SK-N-MC (cell line): Measurements from ENCODE around the gene ZIC1.

Experiments
- DNase-seq: peaks from one replicate; pipeline ENCODE4 v3.0.0-alpha.2; 2011; ENCODE audit warnings: low read depth, low spot score
- H3K27ac ChIP-seq: fragments of 200-600 bp; sonication (generic); 2 replicates; pipeline ENCODE4 v1.5.1; 2016; ENCODE audit warnings: mixed run types
- H3K36me3 ChIP-seq: fragments of 200-600 bp; sonication (generic); 2 replicates; pipeline ENCODE4 v1.6.1; 2017; ENCODE audit warnings: antibody characterized with exemption, low read length, mixed read lengths; ENCODE audit not compliant: insufficient read depth
- H3K4me3 ChIP-seq: fragments of 200-600 bp; sonication (generic); 2 replicates; pipeline ENCODE4 v1.5.1; 2016
- H3K9ac ChIP-seq: fragments of 200-600 bp; sonication (generic); 2 replicates; pipeline ENCODE4 v1.8.0; 2017; ENCODE audit warnings: mixed run types, mixed read lengths; ENCODE audit not compliant: insufficient read length
- H3K9me3 ChIP-seq: fragments of 200-600 bp; sonication (generic); 2 replicates; pipeline ENCODE4 v1.6.1; 2017; ENCODE audit warnings: low read depth, mild to moderate bottlenecking, antibody characterized with exemption, low read length, moderate library complexity, mixed read lengths
- EZH2 ChIP-seq: fragments of 200-600 bp; sonication (generic); IDR thresholded peaks from one replicate; pipeline ENCODE4 v1.6.1; 2017; ENCODE audit warnings: antibody characterized with exemption
- FOXP2 ChIP-seq: optimal IDR thresholded peaks from 2 replicates; pipeline ENCODE3; 2011; ENCODE audit warnings: mild to moderate bottlenecking, moderate library complexity; ENCODE audit not compliant: insufficient read depth; ENCODE audit errors: extremely low read length, control extremely low read depth
- POLR2AphosphoS5 ChIP-seq: IDR thresholded peaks from 2 replicates; pipeline ENCODE4 v1.6.1; 2012; ENCODE audit warnings: mild to moderate bottlenecking, low read depth, low read length, borderline replicate concordance

ZIC1 gene

GRCh38 chr3:147408188-147409100 is 721 bp upstream of the ZIC1 start:
- H3K27ac ChIP-seq = no peak overlapping the region
- no peaks in the 10 kb centered on the region; the same call in 1 of the 2 replicates for H3K36me3 ChIP-seq
- DNase-seq = no peak
- no peak overlapping the region for H3K4me3 ChIP-seq
- TF ChIP-seq EZH2 (no peak), POLR2AphosphoS5 (no peak), FOXP2 (no peak)
- H3K9ac ChIP-seq = no peak overlapping the region
- no peaks in the 10 kb centered on the region for H3K9me3 ChIP-seq

GRCh38 chr3:147410116-147410525 is 956 bp downstream of the ZIC1 start:
- no peak overlapping the region for H3K27ac ChIP-seq
- H3K4me3 ChIP-seq = no peak overlapping the region
- no peak overlapping the region for H3K9ac ChIP-seq
- TF ChIP-seq EZH2 = no peak
- TF ChIP-seq POLR2AphosphoS5 = no peak
- TF ChIP-seq FOXP2 = no peak
- no peaks in the 10 kb centered on the region for H3K9me3 ChIP-seq
- no peak for DNase-seq
- H3K36me3 ChIP-seq = no peaks in the 10 kb centered on the region; the same call in 1 of the 2 replicates

GRCh38 chr3:147410526-147411237 is 1.5 kb downstream of the ZIC1 start:
- no peak overlapping the region for H3K4me3 ChIP-seq
- H3K36me3 ChIP-seq = no peaks in the 10 kb centered on the region; the same call in 1 of the 2 replicates
- no peaks in the 10 kb centered on the region for H3K9me3 ChIP-seq
- no peak overlapping the region for H3K9ac ChIP-seq
- H3K27ac ChIP-seq = no peak overlapping the region
- TF ChIP-seq FOXP2 (no peak), POLR2AphosphoS5 (no peak), EZH2 (no peak)
- DNase-seq = no peak

GRCh38 chr3:147411238-147411814 is 2.2 kb downstream of the ZIC1 start:
- no peak overlapping the region for H3K9ac ChIP-seq
- no peaks in the 10 kb centered on the region; the same call in 1 of the 2 replicates for H3K36me3 ChIP-seq
- no peak overlapping the region for H3K4me3 ChIP-seq
- TF ChIP-seq POLR2AphosphoS5 = no peak
- TF ChIP-seq FOXP2 = no peak
- no peak for TF ChIP-seq EZH2
- DNase-seq = peak; percentile 30
- H3K9me3 ChIP-seq = no peaks in the 10 kb centered on the region
- no peak overlapping the region for H3K27ac ChIP-seq

- Histone ChIP-seq H3K9me3 (no peaks in the 10 kb centered on the region), H3K4me3 (no peak overlapping the region), H3K27ac (no peak overlapping the region), H3K36me3 (no peaks in the 10 kb centered on the region; the same call in 1 of the 2 replicates), H3K9ac (no peak overlapping the region)
- TF ChIP-seq EZH2 (no peak), FOXP2 (no peak), POLR2AphosphoS5 (no peak)
- no peak for DNase-seq
Observed at GRCh38 chr3:147411815-147412241, 2.7 kb downstream of the ZIC1 start.

GRCh38 chr3:147412261-147412916 is 3.2 kb downstream of the ZIC1 start:
- H3K36me3 ChIP-seq = no peaks in the 10 kb centered on the region; the same call in 1 of the 2 replicates
- H3K27ac ChIP-seq = no peak overlapping the region
- no peak overlapping the region for H3K9ac ChIP-seq
- H3K4me3 ChIP-seq = no peak overlapping the region
- no peak for DNase-seq
- H3K9me3 ChIP-seq = no peaks in the 10 kb centered on the region
- TF ChIP-seq EZH2 = no peak
- no peak for TF ChIP-seq FOXP2
- TF ChIP-seq POLR2AphosphoS5 = no peak

GRCh38 chr3:147412917-147413685 is 3.9 kb downstream of the ZIC1 start:
- H3K9me3 ChIP-seq = no peaks in the 10 kb centered on the region
- H3K9ac ChIP-seq = no peak overlapping the region
- H3K36me3 ChIP-seq = no peaks in the 10 kb centered on the region; the same call in 1 of the 2 replicates
- TF ChIP-seq FOXP2 = no peak
- TF ChIP-seq POLR2AphosphoS5 = no peak
- no peak overlapping the region for H3K27ac ChIP-seq
- H3K4me3 ChIP-seq = no peak overlapping the region
- DNase-seq = no peak
